Mucosa of descending colon (tissue), 3 donors: ENCODE results near the gene CRYBA2. TPM values are rescaled to one million over a fixed set of nuclear protein-coding genes. Genes with fewer than 3 reads are reported as not detected.

Source experiments
- ATAC-seq: fragments of 200-7000 bp; cut with Tn5 transposase; one replicate; pipeline ENCODE4 v1.9.1; 2020; ENCODE audit warnings: mild to moderate bottlenecking, moderate library complexity
- DNase-seq, 3 donors: peaks; one replicate each; pipeline ENCODE4 v3.0.0-alpha.2; 2020
- H3K36me3 ChIP-seq: fragments of 200-600 bp; one replicate; pipeline ENCODE4 v1.8.0; 2021; ENCODE audit warnings: low read depth, mild to moderate bottlenecking
- H3K4me1 ChIP-seq: fragments of 200-600 bp; one replicate; pipeline ENCODE4 v1.8.0; 2021; ENCODE audit warnings: low read depth, mild to moderate bottlenecking
- H3K4me3 ChIP-seq: fragments of 200-600 bp; one replicate; pipeline ENCODE4 v1.8.0; 2021; ENCODE audit warnings: mild to moderate bottlenecking
- H3K9me3 ChIP-seq: fragments of 200-600 bp; one replicate; pipeline ENCODE4 v1.8.0; 2021; ENCODE audit warnings: mild to moderate bottlenecking
- CTCF ChIP-seq: fragments of 200-600 bp; IDR thresholded peaks from one replicate; pipeline ENCODE4 v1.8.0; 2022; ENCODE audit warnings: antibody characterized with exemption, mild to moderate bottlenecking
- intact Hi-C, 2 donors: fragments of 100-400 bp; cut with DNase I in 1 of 2; cut with micrococcal nuclease in 1 of 2; formaldehyde crosslinking; loops; one replicate each; pipeline versions ENCODE4 v1.11.0 to v1.11.1; 2022; cut with DNase I, micrococcal nuclease
- total RNA-seq, 3 donors: library from RNA; stranded (reverse); fragmentation: NEBNext Ultra II Directional in 2 of 3; extraction: Animal tissue kit (Norgen Biotek cat#: 25700) in 2 of 3; gene quantifications; one replicate each; pipeline versions ENCODE4 v1.2.1 to v1.2.4, GENCODE V29; 2021 to 2023
- donor health status: DM: no; HTN: no; CAD: no; lungs with moderate emphysema.
- donor health status: DM: no; HTN: no; CAD: no.
- donor health status: DM: no; HTN: yes; CAD: no.

Gene CRYBA2
- total RNA-seq, 3 donors from 2014 or later, result 1.2 to 6.1 (median 5.0) TPM

GRCh38 chr2:218962859-218963492 is 30.2 kb downstream of the CRYBA2 start:
- DNase-seq (peak in 2 of 3 donors; percentile 73 to 74), ATAC-seq (peak; percentile 45)
- intact Hi-C loops, result no loop called here
- TF ChIP-seq CTCF, result no peak
- Histone ChIP-seq H3K4me3 (no peak overlapping the region), H3K36me3 (no peaks in the 10 kb centered on the region), H3K9me3 (no peaks in the 10 kb centered on the region), H3K4me1 (peaks cover 10% of the 10 kb centered on the region)

- ATAC-seq, result no peak
- no peaks in the 10 kb centered on the region for H3K9me3 ChIP-seq
- no peak for DNase-seq
- intact Hi-C loops, result no loop called here
- no peak overlapping the region for H3K4me3 ChIP-seq
- no peak for TF ChIP-seq CTCF
- H3K4me1 ChIP-seq, result peaks cover 10% of the 10 kb centered on the region
- no peaks in the 10 kb centered on the region for H3K36me3 ChIP-seq
Observed at GRCh38 chr2:218961651-218962570, 31.3 kb downstream of the CRYBA2 start.

- DNase-seq, result no peak
- Histone ChIP-seq H3K4me3 (no peak overlapping the region), H3K4me1 (peaks cover 10% of the 10 kb centered on the region), H3K36me3 (no peaks in the 10 kb centered on the region), H3K9me3 (no peaks in the 10 kb centered on the region)
- ATAC-seq, result no peak
- intact Hi-C loops, result no loop called here
- TF ChIP-seq CTCF, result no peak
Observed at GRCh38 chr2:218961229-218961628, 32.0 kb downstream of the CRYBA2 start.

- Histone ChIP-seq H3K4me3 (no peak overlapping the region), H3K4me1 (peaks cover 10% of the 10 kb centered on the region), H3K36me3 (no peaks in the 10 kb centered on the region), H3K9me3 (no peaks in the 10 kb centered on the region)
- TF ChIP-seq CTCF, result no peak
- intact Hi-C loops, result no loop called here
- ATAC-seq (no peak), DNase-seq (no peak)
Observed at GRCh38 chr2:218960309-218961165, 32.7 kb downstream of the CRYBA2 start.

GRCh38 chr2:218959761-218960308 is 33.4 kb downstream of the CRYBA2 start:
- H3K4me3 ChIP-seq, result no peak overlapping the region
- DNase-seq (no peak), ATAC-seq (no peak)
- intact Hi-C loops, result no loop called here
- no peak for TF ChIP-seq CTCF
- peaks cover 10% of the 10 kb centered on the region for H3K4me1 ChIP-seq
- H3K36me3 ChIP-seq, result no peaks in the 10 kb centered on the region
- H3K9me3 ChIP-seq, result no peaks in the 10 kb centered on the region
